GM10266 (cell line): ENCODE data around the gene PLP2.

Source experiments
- DNase-seq: peaks from one replicate; pipeline ENCODE4 v3.0.0; 2012; ENCODE audit errors: extremely low spot score
- CTCF ChIP-seq: IDR thresholded peaks from 2 replicates; pipeline ENCODE4 v1.5.1; 2012; ENCODE audit warnings: mild to moderate bottlenecking, low read depth; ENCODE audit not compliant: control insufficient read depth, insufficient read depth; ENCODE audit errors: missing control alignments

Gene PLP2

GRCh38 chrX:49198540-49199314 is 27.0 kb downstream of the PLP2 start:
- TF ChIP-seq CTCF = no peak
- DNase-seq = no peak

GRCh38 chrX:49199315-49199595 is 27.6 kb downstream of the PLP2 start:
- no peak for DNase-seq
- no peak for TF ChIP-seq CTCF

GRCh38 chrX:49199906-49200771 is 28.4 kb downstream of the PLP2 start, which contains the start of gene SYP:
Gene SYP (minus strand): TSS chrX:49200193. CDS start chrX:49200186, 7 bp downstream.
- TF ChIP-seq CTCF = no peak
- DNase-seq = peak; percentile 92

GRCh38 chrX:49202022-49202421 is 30.3 kb downstream of the PLP2 start:
- no peak for TF ChIP-seq CTCF
- DNase-seq = no peak

GRCh38 chrX:49203536-49203935 is 31.8 kb downstream of the PLP2 start:
- TF ChIP-seq CTCF = no peak

GRCh38 chrX:49204017-49204416 is 32.3 kb downstream of the PLP2 start:
- TF ChIP-seq CTCF = no peak
- no peak for DNase-seq

More at GRCh38 chrX:49203536-49203935, 31.8 kb downstream of the PLP2 start:
- DNase-seq = no peak

GRCh38 chrX:49204709-49205108 is 33.0 kb downstream of the PLP2 start:
- no peak for DNase-seq
- no peak for TF ChIP-seq CTCF
